K562 (cell line): ENCODE measurements around the gene IGIP. TPM values are rescaled to one million over a fixed set of nuclear protein-coding genes. Genes with fewer than 3 reads are reported as not detected.

Experiments used
- ATAC-seq: fragments of 200-7000 bp; cut with Tn5 transposase; 3 replicates; pipeline ENCODE4 v1.9.1; 2020; ENCODE audit warnings: moderate library complexity
- BruUV-seq: library from RNA; stranded (reverse); fragments of 400-500 nt; replicated peaks from 2 replicates; lab custom pipeline; 2021; lab: Mats Ljungman, UMichigan
- CTCF ChIA-PET: fragments of 300-600 bp; formaldehyde crosslinking; extraction: SDS; loops from one replicate; lab custom pipeline; 2021; ENCODE audit warnings: low intra/inter-chr PET ratio; lab: Yijun Ruan, JAX
- POLR2A ChIA-PET: fragments of 300-600, 350-650 bp; sonication (Branson Sonifier 250); formaldehyde crosslinking; extraction: SDS; loops from one replicate; lab custom pipeline; 2021; ENCODE audit warnings: antibody characterized with exemption, inconsistent platforms; lab: Yijun Ruan, JAX
- DNase-seq, 4 experiments: peaks; one replicate each; pipeline versions ENCODE4 v3.0.0 to v3.0.0-alpha.2; 2011 to 2018; ENCODE audit warnings: low spot score in 3 of 4, mixed read lengths in 3 of 4; ENCODE audit errors: extremely low read depth in 1 of 4
- FAIRE-seq: peaks from 2 replicates; lab custom pipeline; 2011; peaks lifted over from hg19 to GRCh38; lab: Jason Lieb, UNC
- H2AFZ ChIP-seq: 2 replicates; pipeline ENCODE4 v1.6.0; 2011; ENCODE audit warnings: low read depth, low read length, control low read depth, inconsistent platforms
- H3K27ac ChIP-seq: fragments of 200-600 bp; 3 replicates; pipeline ENCODE4 v1.8.0; 2011; ENCODE audit warnings: low read depth, mild to moderate bottlenecking, control low read depth, inconsistent platforms, low read length, moderate library complexity, mixed read lengths; ENCODE audit errors: extremely low read depth
- H3K27me3 ChIP-seq, 2 experiments: fragments of 300-600 bp in 1 of 2; 2 replicates in 1 of 2; 3 replicates in 1 of 2; pipeline versions ENCODE4 v1.6.0 to v1.8.0; 2011; ENCODE audit warnings: inconsistent platforms in 2 of 2, low read length in 2 of 2, mild to moderate bottlenecking in 1 of 2, mixed read lengths in 1 of 2, moderate library complexity in 1 of 2; ENCODE audit not compliant: control insufficient read depth in 2 of 2, insufficient read depth in 2 of 2
- H3K36me3 ChIP-seq: fragments of 300-600 bp; 3 replicates; pipeline ENCODE4 v1.8.0; 2011; ENCODE audit warnings: mild to moderate bottlenecking, low read length, inconsistent platforms; ENCODE audit not compliant: control insufficient read depth, insufficient read depth
- H3K4me1 ChIP-seq, 2 experiments: fragments of 200-600 bp in 1 of 2; replicated peaks in 1 of 2; 2 replicates in 1 of 2; 3 replicates in 1 of 2; pipeline versions ENCODE4 v1.5.1 to v1.8.0; 2011; ENCODE audit warnings: inconsistent platforms in 2 of 2, low read length in 2 of 2, mild to moderate bottlenecking in 1 of 2, mixed read lengths in 1 of 2, moderate library complexity in 1 of 2; ENCODE audit not compliant: control insufficient read depth in 2 of 2, insufficient read depth in 2 of 2
- H3K4me2 ChIP-seq: 2 replicates; pipeline ENCODE4 v1.6.1; 2011; ENCODE audit warnings: low read length, control low read depth, inconsistent platforms, mixed read lengths; ENCODE audit not compliant: insufficient read depth
- H3K4me3 ChIP-seq: fragments of 200-600 bp; sonication (generic), shearing (Covaris generic); 2 replicates; pipeline ENCODE4 v1.5.1; 2016; ENCODE audit warnings: control low read depth, inconsistent platforms
- H3K79me2 ChIP-seq: fragments of 200-600 bp; 3 replicates; pipeline ENCODE4 v1.8.0; 2011; ENCODE audit warnings: low read length, inconsistent platforms; ENCODE audit not compliant: control insufficient read depth, insufficient read depth
- H3K9ac ChIP-seq, 2 experiments: 2 replicates each; pipeline versions ENCODE4 v1.6.0 to v1.6.1; 2011; ENCODE audit warnings: low read depth in 2 of 2, low read length in 2 of 2, control low read depth in 1 of 2, inconsistent platforms in 1 of 2, mild to moderate bottlenecking in 1 of 2, mixed read lengths in 1 of 2; ENCODE audit not compliant: insufficient read depth in 1 of 2
- H3K9me1 ChIP-seq: one replicate; pipeline ENCODE4 v1.6.0; 2011; ENCODE audit warnings: inconsistent platforms, mild to moderate bottlenecking, low read length, moderate library complexity; ENCODE audit not compliant: control insufficient read depth, insufficient read depth
- H3K9me3 ChIP-seq: replicated peaks from 2 replicates; pipeline ENCODE4 v1.5.1; 2011; ENCODE audit warnings: low read depth, low read length, inconsistent platforms; ENCODE audit not compliant: control insufficient read depth, insufficient read depth
- H4K20me1 ChIP-seq: replicated peaks from 2 replicates; pipeline ENCODE4 v1.6.1; 2011; ENCODE audit warnings: low read length, inconsistent platforms, mixed read lengths; ENCODE audit not compliant: control insufficient read depth, insufficient read depth
- BMI1 ChIP-seq: fragments of 150-350 bp; IDR thresholded peaks from 2 replicates; pipeline ENCODE4 v1.6.1; 2014; ENCODE audit warnings: low read length
- DPF2 ChIP-seq: fragments of 450-650 bp; IDR thresholded peaks from 2 replicates; pipeline ENCODE4 v1.6.1; 2016
- HDAC1 ChIP-seq, 2 experiments: fragments of 450-650 bp; IDR thresholded peaks; 2 replicates each; pipeline ENCODE4 v1.6.1; 2016 to 2017; ENCODE audit warnings: inconsistent platforms in 1 of 2, mild to moderate bottlenecking in 1 of 2, moderate library complexity in 1 of 2
- HNRNPL ChIP-seq: fragments of 200-400 bp; formaldehyde crosslinking; IDR thresholded peaks from 2 replicates; pipeline ENCODE4 v1.6.1; 2017; ENCODE audit warnings: low read depth, mild to moderate bottlenecking, low read length
- HNRNPLL ChIP-seq: fragments of 200-400 bp; formaldehyde crosslinking; IDR thresholded peaks from 2 replicates; pipeline ENCODE4 v1.6.1; 2017; ENCODE audit warnings: low read length, low read depth, mild to moderate bottlenecking; ENCODE audit not compliant: poor library complexity, severe bottlenecking
- MAFG ChIP-seq: fragments of 450-650 bp; conservative IDR thresholded peaks from 2 replicates; pipeline ENCODE4 v1.6.1; 2016; ENCODE audit warnings: missing genetic modification characterization, missing compliant biosample characterization
- SPI1 ChIP-seq: IDR thresholded peaks from 2 replicates; pipeline ENCODE4 v1.6.1; 2011; ENCODE audit warnings: low read depth, low read length, control low read depth, borderline replicate concordance
- ZNF184 ChIP-seq: sonication (generic); formaldehyde crosslinking; IDR thresholded peaks from 2 replicates; pipeline ENCODE4 v1.5.0; 2020; ENCODE audit warnings: missing genetic modification reagents
- ZSCAN29 ChIP-seq: fragments of 450-650 bp; IDR thresholded peaks from 2 replicates; pipeline ENCODE4 v1.6.1; 2017
- WGBS: fragments of 100-300 bp; shearing (Covaris generic); methylation state at CpG from one replicate; pipeline ENCODE4 v1.1.6; 2016; ENCODE audit warnings: low coverage, mixed read lengths; ENCODE audit not compliant: insufficient coverage; ENCODE audit errors: missing lambda C conversion rate; 5-methylcytosine and 5-hydroxymethylcytosine counted together
- in situ Hi-C: fragments of 300-500 bp; cut with MboI; formaldehyde crosslinking; loops from 4 replicates; pipeline ENCODE4 v1.15.0; 2018; ENCODE audit warnings: inconsistent platforms, mixed read lengths
- intact Hi-C: fragments of 100-400 bp; cut with micrococcal nuclease; formaldehyde crosslinking; loops from 2 replicates; pipeline ENCODE4 v1.14.2; 2022
- polyA plus RNA-seq, 8 experiments: library from polyadenylated mRNA; depleted of rRNA in 4 of 8; stranded (reverse) in 5 of 8; unstranded in 3 of 8; fragments of >200 nt; fragmentation: Nextera tagmentation in 2 of 8; fragmentation: Illumina TruSeq in 1 of 8; extraction: Ambion mirVana in 2 of 8; extraction: Trizol in 1 of 8; gene quantifications; 2 replicates each; pipeline versions ENCODE4 v1.2.1 to v1.2.3, GENCODE V29; 2011 to 2014; ENCODE audit warnings: inconsistent platforms in 1 of 8, missing spikeins in 1 of 8
- total RNA-seq, 7 experiments: library from RNA; depleted of rRNA in 6 of 7; stranded (reverse); fragments of >200 nt in 6 of 7; fragmentation: Illumina TruSeq in 2 of 7; extraction: Trizol in 2 of 7; gene quantifications; 2 replicates each; pipeline versions ENCODE4 v1.2.1 to v1.2.3, GENCODE V29; 2011 to 2021; ENCODE audit warnings: low replicate concordance in 1 of 7
- TF ChIP-seq, protein P1 (sequence below): IDR thresholded peaks from 2 replicates; pipeline ENCODE4 v1.6.1; 2016; ENCODE audit warnings: missing genetic modification characterization, missing compliant biosample characterization
- TF ChIP-seq, protein P2 (sequence below): sonication (generic); formaldehyde crosslinking; IDR thresholded peaks from 2 replicates; pipeline ENCODE4 v1.8.0; 2022; ENCODE audit warnings: mild to moderate bottlenecking, missing genetic modification reagents
- TF ChIP-seq, protein P3 (sequence below): fragments of 250-450 bp; sonication (Bioruptor Pico); IDR thresholded peaks from 2 replicates; pipeline ENCODE4 v1.8.0; 2022; ENCODE audit warnings: inconsistent platforms, mild to moderate bottlenecking, moderate library complexity, borderline replicate concordance

The IGIP gene
- total and polyA plus RNA-seq, 9 of the 15 experiments (the other 6 are each of a cell fraction or from before 2014, with no cell fraction given), result 0.52 to 1.6 (median 1.2) TPM

DNA sequence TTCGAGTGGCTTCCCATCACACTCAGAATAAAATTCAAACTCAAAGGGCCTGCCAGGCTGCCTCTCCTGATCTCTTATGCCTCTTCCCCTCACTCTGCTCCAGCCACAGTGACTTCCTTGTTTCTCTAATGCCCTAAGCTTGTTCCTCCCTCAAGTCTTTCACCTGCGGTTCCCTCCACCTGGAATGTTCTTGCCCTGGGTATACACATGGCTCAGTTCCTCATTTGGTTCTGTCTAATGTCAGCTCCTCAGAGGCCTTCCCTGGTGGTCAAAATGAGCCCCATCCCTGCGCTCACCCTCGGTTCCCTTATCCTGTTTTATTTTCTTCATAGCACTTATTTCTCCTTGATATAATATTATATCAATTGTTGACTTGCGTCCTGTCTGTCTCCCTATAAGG lies 36.5 kb downstream of the IGIP start:
- WGBS, result 36% methylated on average over 5 of the region's 5 CpGs
- in situ Hi-C loops, result loop anchor here (10.0 kb wide), 1 partner anchor 193 kb away; no protein-coding TSS in a partner anchor

DNA sequence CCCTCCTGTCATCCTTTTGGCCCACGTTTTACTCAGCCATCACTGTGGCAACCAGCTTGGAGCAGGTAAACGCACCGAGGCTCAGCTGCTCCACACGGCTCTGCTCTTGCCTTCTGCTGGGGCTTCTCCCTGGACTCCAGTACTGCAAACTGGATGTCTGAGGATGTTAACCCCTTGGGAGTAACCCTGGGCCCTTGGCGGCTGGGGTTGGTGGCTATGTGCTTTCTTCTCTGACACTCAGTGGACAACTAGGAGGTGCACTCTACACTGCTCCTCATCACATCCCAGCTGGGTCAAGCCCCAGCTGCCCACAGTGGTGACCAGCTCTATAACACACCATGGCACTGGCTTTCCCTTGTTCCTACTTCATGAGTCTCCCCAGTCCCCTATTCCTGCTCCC lies 37.0 kb downstream of the IGIP start:
- H3K36me3 ChIP-seq, result no peaks in the 10 kb centered on the region
- no peak for DNase-seq
- H4K20me1 ChIP-seq, result no peaks in the 10 kb centered on the region
- ATAC-seq, result no peak; the same call in 2 of the 3 replicates
- no peak for FAIRE-seq
- 28% methylated on average over 5 of the region's 5 CpGs for WGBS
- H3K9me1 ChIP-seq, result no peaks in the 10 kb centered on the region
- POLR2A ChIA-PET, result interaction anchor here (3.1 kb wide), 1 partner anchor 12 kb away, joined by 11 read pairs; the partner anchor contains the start of gene CYSTM1
- H3K4me2 ChIP-seq, result no peak overlapping the region
- H3K4me1 ChIP-seq, result peaks cover 0 to 14% of the 10 kb centered on the region in 2 experiments; a peak in 3 of 5 replicates
- no peak overlapping the region for H3K4me3 ChIP-seq
- in situ Hi-C loops (loop anchor here (10.0 kb wide), 1 partner anchor 192 kb away; no protein-coding TSS in a partner anchor), intact Hi-C loops (no loop called here)
- H3K27ac ChIP-seq, result no peak overlapping the region
- no peak overlapping the region for H2AFZ ChIP-seq
- no peak overlapping the region for H3K9ac ChIP-seq
- BruUV-seq, result no TSS peak
- CTCF ChIA-PET, result no interaction called here
- H3K9me3 ChIP-seq, result no peaks in the 10 kb centered on the region
- no peaks in the 10 kb centered on the region; a peak in 1 of 5 replicates for H3K27me3 ChIP-seq
- no peaks in the 10 kb centered on the region for H3K79me2 ChIP-seq
- no peak for TF ChIP-seq HNRNPL
- TF ChIP-seq MAFG, result no peak
- TF ChIP-seq, protein P1, sequence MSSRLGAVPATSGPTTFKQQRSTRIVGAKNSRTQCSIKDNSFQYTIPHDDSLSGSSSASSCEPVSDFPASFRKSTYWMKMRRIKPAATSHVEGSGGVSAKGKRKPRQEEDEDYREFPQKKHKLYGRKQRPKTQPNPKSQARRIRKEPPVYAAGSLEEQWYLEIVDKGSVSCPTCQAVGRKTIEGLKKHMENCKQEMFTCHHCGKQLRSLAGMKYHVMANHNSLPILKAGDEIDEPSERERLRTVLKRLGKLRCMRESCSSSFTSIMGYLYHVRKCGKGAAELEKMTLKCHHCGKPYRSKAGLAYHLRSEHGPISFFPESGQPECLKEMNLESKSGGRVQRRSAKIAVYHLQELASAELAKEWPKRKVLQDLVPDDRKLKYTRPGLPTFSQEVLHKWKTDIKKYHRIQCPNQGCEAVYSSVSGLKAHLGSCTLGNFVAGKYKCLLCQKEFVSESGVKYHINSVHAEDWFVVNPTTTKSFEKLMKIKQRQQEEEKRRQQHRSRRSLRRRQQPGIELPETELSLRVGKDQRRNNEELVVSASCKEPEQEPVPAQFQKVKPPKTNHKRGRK, result no peak
- TF ChIP-seq ZNF184 (CRISPR knock-in tag), result no peak
- TF ChIP-seq, protein P2, sequence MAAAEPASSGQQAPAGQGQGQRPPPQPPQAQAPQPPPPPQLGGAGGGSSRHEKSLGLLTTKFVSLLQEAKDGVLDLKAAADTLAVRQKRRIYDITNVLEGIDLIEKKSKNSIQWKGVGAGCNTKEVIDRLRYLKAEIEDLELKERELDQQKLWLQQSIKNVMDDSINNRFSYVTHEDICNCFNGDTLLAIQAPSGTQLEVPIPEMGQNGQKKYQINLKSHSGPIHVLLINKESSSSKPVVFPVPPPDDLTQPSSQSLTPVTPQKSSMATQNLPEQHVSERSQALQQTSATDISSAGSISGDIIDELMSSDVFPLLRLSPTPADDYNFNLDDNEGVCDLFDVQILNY (CRISPR knock-in tag), result no peak
- TF ChIP-seq DPF2, result no peak
- no peak for TF ChIP-seq ZSCAN29
- TF ChIP-seq BMI1, result no peak
- TF ChIP-seq, protein P3, sequence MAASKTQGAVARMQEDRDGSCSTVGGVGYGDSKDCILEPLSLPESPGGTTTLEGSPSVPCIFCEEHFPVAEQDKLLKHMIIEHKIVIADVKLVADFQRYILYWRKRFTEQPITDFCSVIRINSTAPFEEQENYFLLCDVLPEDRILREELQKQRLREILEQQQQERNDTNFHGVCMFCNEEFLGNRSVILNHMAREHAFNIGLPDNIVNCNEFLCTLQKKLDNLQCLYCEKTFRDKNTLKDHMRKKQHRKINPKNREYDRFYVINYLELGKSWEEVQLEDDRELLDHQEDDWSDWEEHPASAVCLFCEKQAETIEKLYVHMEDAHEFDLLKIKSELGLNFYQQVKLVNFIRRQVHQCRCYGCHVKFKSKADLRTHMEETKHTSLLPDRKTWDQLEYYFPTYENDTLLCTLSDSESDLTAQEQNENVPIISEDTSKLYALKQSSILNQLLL (CRISPR knock-in tag), result no peak
- TF ChIP-seq HDAC1 (IDR thresholded peaks at IDR 0.05), result no peak

More for the DNA sequence above, 36.5 kb downstream of the IGIP start:
- H3K4me1 ChIP-seq, result peaks cover 4 to 11% of the 10 kb centered on the region in 2 experiments; a peak in 4 of 5 replicates
- no peaks in the 10 kb centered on the region for H3K79me2 ChIP-seq
- no TSS peak for BruUV-seq
- ChIA-PET POLR2A (interaction anchor here (0.6 to 3.1 kb wide), 4 partner anchors 12 to 77 kb away, joined by 3 to 11 read pairs (median 4); partner anchors contain the start of gene CYSTM1), CTCF (no interaction called here)
- no peak for TF ChIP-seq HNRNPLL
- peak; percentile 62 for TF ChIP-seq SPI1
- intact Hi-C loops, result no loop called here
- no peaks in the 10 kb centered on the region for H3K9me3 ChIP-seq
- H4K20me1 ChIP-seq, result no peaks in the 10 kb centered on the region
- no peak overlapping the region for H3K27ac ChIP-seq
- no peak overlapping the region for H2AFZ ChIP-seq
- H3K9ac ChIP-seq, result no peak overlapping the region; a peak in 1 of 4 replicates
- no peak overlapping the region for H3K4me3 ChIP-seq
- no peak for DNase-seq
- no peaks in the 10 kb centered on the region for H3K36me3 ChIP-seq
- no peak for FAIRE-seq
- no peak for ATAC-seq
- no peaks in the 10 kb centered on the region; a peak in 1 of 5 replicates for H3K27me3 ChIP-seq
- H3K4me2 ChIP-seq, result no peak overlapping the region
- H3K9me1 ChIP-seq, result no peaks in the 10 kb centered on the region
